ENCODE measurements around the gene UBD.

The UBD gene

GRCh38 chr6:29520232-29520631 lies 39.3 kb downstream of the UBD start:
- TF ChIP-seq, protein P1, sequence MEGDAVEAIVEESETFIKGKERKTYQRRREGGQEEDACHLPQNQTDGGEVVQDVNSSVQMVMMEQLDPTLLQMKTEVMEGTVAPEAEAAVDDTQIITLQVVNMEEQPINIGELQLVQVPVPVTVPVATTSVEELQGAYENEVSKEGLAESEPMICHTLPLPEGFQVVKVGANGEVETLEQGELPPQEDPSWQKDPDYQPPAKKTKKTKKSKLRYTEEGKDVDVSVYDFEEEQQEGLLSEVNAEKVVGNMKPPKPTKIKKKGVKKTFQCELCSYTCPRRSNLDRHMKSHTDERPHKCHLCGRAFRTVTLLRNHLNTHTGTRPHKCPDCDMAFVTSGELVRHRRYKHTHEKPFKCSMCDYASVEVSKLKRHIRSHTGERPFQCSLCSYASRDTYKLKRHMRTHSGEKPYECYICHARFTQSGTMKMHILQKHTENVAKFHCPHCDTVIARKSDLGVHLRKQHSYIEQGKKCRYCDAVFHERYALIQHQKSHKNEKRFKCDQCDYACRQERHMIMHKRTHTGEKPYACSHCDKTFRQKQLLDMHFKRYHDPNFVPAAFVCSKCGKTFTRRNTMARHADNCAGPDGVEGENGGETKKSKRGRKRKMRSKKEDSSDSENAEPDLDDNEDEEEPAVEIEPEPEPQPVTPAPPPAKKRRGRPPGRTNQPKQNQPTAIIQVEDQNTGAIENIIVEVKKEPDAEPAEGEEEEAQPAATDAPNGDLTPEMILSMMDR (conservative IDR thresholded peaks at IDR 0.05; ENCODE audit: low read length), result no peak
- no peak for TF ChIP-seq EZH2phosphoT487 (IDR thresholded peaks at IDR 0.05; ENCODE audit: borderline replicate concordance)
- Histone ChIP-seq H3K9ac (ENCODE audit: low read depth, low read length, poor library complexity, severe bottlenecking) (peak overlapping the region; percentile 55), H4K20me1 (ENCODE audit: insufficient read depth, low read length, poor library complexity, severe bottlenecking) (no peaks in the 10 kb centered on the region), H3K36me3 (ENCODE audit: insufficient read depth, low read length) (no peaks in the 10 kb centered on the region), H3K4me3 (ENCODE audit: low read length, poor library complexity, severe bottlenecking) (no peak overlapping the region), H3F3A (ENCODE audit: low read depth) (peaks cover 16% of the 10 kb centered on the region), H3K9me3 (ENCODE audit: insufficient read depth, low read depth, low read length) (peaks cover 5% of the 10 kb centered on the region; the same call in 1 of the 2 replicates), H3K4me1 (ENCODE audit: insufficient read depth, low read length, poor library complexity, severe bottlenecking) (peaks cover 62% of the 10 kb centered on the region), H3K79me2 (ENCODE audit: insufficient read depth, low read length) (no peaks in the 10 kb centered on the region), H2AFZ (ENCODE audit: low read length) (no peak overlapping the region), H3K9me2 (replicated peaks; ENCODE audit: low read depth, low read length) (no peaks in the 10 kb centered on the region), H3K27me3 (ENCODE audit: insufficient read depth, low read length, poor library complexity, severe bottlenecking) (no peaks in the 10 kb centered on the region), H3K4me2 (ENCODE audit: low read depth, low read length, poor library complexity, severe bottlenecking) (peak overlapping the region; percentile 63)

DNA sequence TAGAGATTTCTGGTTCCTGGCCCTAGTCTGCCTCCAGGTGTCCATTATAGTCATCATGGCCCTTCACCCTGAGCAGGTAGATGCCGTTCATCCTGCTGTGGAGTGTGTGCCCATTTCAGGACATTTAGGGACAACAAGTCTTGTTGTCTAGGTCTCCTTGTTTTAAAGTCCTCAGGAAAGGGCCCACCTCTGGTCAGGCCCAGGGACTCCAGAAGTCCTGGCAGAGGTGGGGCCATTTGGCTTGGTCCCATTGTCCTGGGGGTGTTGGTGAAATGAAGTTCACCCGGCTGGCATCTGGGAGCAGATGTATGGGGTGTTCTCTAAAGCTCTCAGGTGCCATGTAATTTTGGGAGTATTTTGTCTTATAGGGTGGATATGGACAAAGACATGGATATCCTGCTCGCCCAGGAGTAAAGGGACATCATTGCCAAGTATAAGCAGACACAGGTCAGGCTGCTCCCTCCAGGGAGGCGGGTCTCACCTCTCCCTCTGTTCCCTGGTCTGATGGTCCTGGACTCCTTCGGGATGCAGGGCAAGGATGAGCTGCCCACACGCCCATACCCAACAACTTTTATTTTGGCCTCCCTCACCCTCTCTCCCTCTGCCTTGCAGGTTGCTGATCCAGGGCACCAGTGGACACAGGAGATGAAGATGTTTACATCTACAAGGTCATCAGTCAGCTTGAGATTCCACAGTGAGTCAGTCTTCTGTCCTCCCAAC lies 40.1 kb downstream of the UBD start:
- no peak for TF ChIP-seq EZH2phosphoT487 (IDR thresholded peaks at IDR 0.05; ENCODE audit: borderline replicate concordance)
- TF ChIP-seq, protein P1 (conservative IDR thresholded peaks at IDR 0.05; ENCODE audit: low read length), result no peak
- H3K4me1 ChIP-seq (ENCODE audit: insufficient read depth, low read length, poor library complexity, severe bottlenecking), result peaks cover 54% of the 10 kb centered on the region
- H3K36me3 ChIP-seq (ENCODE audit: insufficient read depth, low read length), result no peaks in the 10 kb centered on the region
- no peak overlapping the region for H2AFZ ChIP-seq (ENCODE audit: low read length)
- no peaks in the 10 kb centered on the region for H4K20me1 ChIP-seq (ENCODE audit: insufficient read depth, low read length, poor library complexity, severe bottlenecking)
- peaks cover 9% of the 10 kb centered on the region for H3F3A ChIP-seq (ENCODE audit: low read depth)
- no peak overlapping the region for H3K4me3 ChIP-seq (ENCODE audit: low read length, poor library complexity, severe bottlenecking)
- no peaks in the 10 kb centered on the region for H3K27me3 ChIP-seq (ENCODE audit: insufficient read depth, low read length, poor library complexity, severe bottlenecking)
- peaks cover 5% of the 10 kb centered on the region; the same call in 1 of the 2 replicates for H3K9me3 ChIP-seq (ENCODE audit: insufficient read depth, low read depth, low read length)
- peak overlapping the region; percentile 55 for H3K9ac ChIP-seq (ENCODE audit: low read depth, low read length, poor library complexity, severe bottlenecking)
- no peaks in the 10 kb centered on the region for H3K9me2 ChIP-seq (replicated peaks; ENCODE audit: low read depth, low read length)
- no peak overlapping the region for H3K4me2 ChIP-seq (ENCODE audit: low read depth, low read length, poor library complexity, severe bottlenecking)
- no peaks in the 10 kb centered on the region for H3K79me2 ChIP-seq (ENCODE audit: insufficient read depth, low read length)

DNA sequence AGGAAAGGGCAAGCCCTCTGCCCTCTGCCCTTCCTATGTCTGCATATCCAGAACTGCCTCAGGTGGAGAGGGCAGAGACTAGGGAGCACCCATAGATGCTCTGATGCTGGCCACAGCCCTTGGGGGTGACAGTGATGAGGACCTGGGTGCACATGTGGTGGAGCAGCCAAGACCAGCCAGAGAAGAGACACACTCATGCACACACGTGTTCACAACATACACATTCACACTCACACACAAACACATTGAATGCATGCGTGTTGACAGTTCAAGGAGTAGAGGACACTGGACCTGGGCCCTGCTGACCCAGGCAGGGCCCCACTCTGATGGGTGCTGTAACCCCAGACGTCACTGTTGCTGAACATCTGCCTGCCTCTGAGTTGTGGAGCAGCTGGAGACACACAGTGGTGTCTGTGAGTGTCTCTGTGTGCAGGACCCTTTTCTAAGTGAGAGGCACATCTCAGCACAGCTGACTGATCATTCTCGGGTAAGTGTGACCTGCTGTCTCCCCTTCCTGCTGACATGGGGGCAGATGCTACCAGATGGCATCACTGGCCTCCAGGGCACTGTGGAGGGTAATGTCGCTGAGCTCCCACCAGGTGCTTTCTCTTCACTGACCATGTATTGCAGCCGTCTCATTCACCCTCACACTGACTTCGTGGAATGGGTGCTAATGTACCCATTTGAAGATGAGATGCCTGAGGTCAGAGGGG lies 41.6 kb downstream of the UBD start:
- TF ChIP-seq, protein P1 (conservative IDR thresholded peaks at IDR 0.05; ENCODE audit: low read length), result no peak
- TF ChIP-seq EZH2phosphoT487 (IDR thresholded peaks at IDR 0.05; ENCODE audit: borderline replicate concordance), result no peak
- H3K4me1 ChIP-seq (ENCODE audit: insufficient read depth, low read length, poor library complexity, severe bottlenecking), result peaks cover 55% of the 10 kb centered on the region

More for the DNA sequence above, 41.6 kb downstream of the UBD start:
- Histone ChIP-seq H3K79me2 (ENCODE audit: insufficient read depth, low read length) (no peaks in the 10 kb centered on the region), H2AFZ (ENCODE audit: low read length) (no peak overlapping the region), H3K4me3 (ENCODE audit: low read length, poor library complexity, severe bottlenecking) (no peak overlapping the region), H3K36me3 (ENCODE audit: insufficient read depth, low read length) (no peaks in the 10 kb centered on the region), H3K4me2 (ENCODE audit: low read depth, low read length, poor library complexity, severe bottlenecking) (no peak overlapping the region), H4K20me1 (ENCODE audit: insufficient read depth, low read length, poor library complexity, severe bottlenecking) (no peaks in the 10 kb centered on the region), H3K9me2 (replicated peaks; ENCODE audit: low read depth, low read length) (no peaks in the 10 kb centered on the region), H3F3A (ENCODE audit: low read depth) (peaks cover 5% of the 10 kb centered on the region; the same call in 1 of the 2 replicates), H3K27me3 (ENCODE audit: insufficient read depth, low read length, poor library complexity, severe bottlenecking) (no peaks in the 10 kb centered on the region), H3K9ac (ENCODE audit: low read depth, low read length, poor library complexity, severe bottlenecking) (no peak overlapping the region), H3K9me3 (ENCODE audit: insufficient read depth, low read depth, low read length) (no peaks in the 10 kb centered on the region)

Data from Loucy (cell line).